Measurements from ENCODE around the gene UMODL1.

GRCh38 chr21:42171091-42172053 lies 100.3 kb downstream of the UMODL1 start:
- no peak for TF ChIP-seq CTCF (IDR thresholded peaks at IDR 0.05 in 8 of 11, conservative IDR thresholded peaks at IDR 0.05 in 3 of 11)
- TF ChIP-seq POLR2AphosphoS5 (IDR thresholded peaks at IDR 0.05) = no peak
- no peak for TF ChIP-seq POLR2A (IDR thresholded peaks at IDR 0.05)
